Mesothelial cell of epicardium (in vitro differentiated cells): Measurements from ENCODE around the gene CBR4. TPM values are rescaled to one million over a fixed set of nuclear protein-coding genes. Genes with fewer than 3 reads are reported as not detected.
A peak's percentile ranks its signal among the peaks of the same experiment; 100 is the strongest.
"Not testable (repeated sequence)": the region's sequence is repeated elsewhere in the genome, so short reads cannot be mapped to it uniquely, and the experiment has no call there.

Source experiments
- DNase-seq, 2 experiments: peaks; one replicate each; pipeline ENCODE4 v3.0.0; 2021; ENCODE audit warnings: low spot score in 2 of 2; ENCODE audit not compliant: unreplicated experiment in 2 of 2
- H3K27ac Mint-ChIP-seq: 2 replicates; pipeline ENCODE4 v1.8.0; 2021; ENCODE audit warnings: mixed read lengths
- H3K27me3 Mint-ChIP-seq: 2 replicates; pipeline ENCODE4 v1.8.0; 2021; ENCODE audit warnings: low read depth, mixed read lengths
- H3K36me3 Mint-ChIP-seq: 2 replicates; pipeline ENCODE4 v1.8.0; 2021; ENCODE audit warnings: mixed read lengths
- H3K4me1 Mint-ChIP-seq: 2 replicates; pipeline ENCODE4 v1.8.0; 2021; ENCODE audit warnings: mixed read lengths
- H3K4me3 Mint-ChIP-seq: 2 replicates; pipeline ENCODE4 v1.8.0; 2021; ENCODE audit warnings: mild to moderate bottlenecking, moderate library complexity, mixed read lengths
- H3K9me3 Mint-ChIP-seq: 2 replicates; pipeline ENCODE4 v1.8.0; 2021; ENCODE audit warnings: mixed read lengths
- CTCF ChIP-seq: fragments of 200-600 bp; sonication (generic); IDR thresholded peaks from one replicate; pipeline ENCODE4 v1.5.0; 2021; ENCODE audit warnings: antibody characterized with exemption; ENCODE audit not compliant: unreplicated experiment
- total RNA-seq: library from RNA; stranded (reverse); gene quantifications from 3 replicates; pipeline ENCODE4 v1.2.1, GENCODE V29; 2021

Gene CBR4
- total RNA-seq, 1 donor from 2014 or later, result 44.9 TPM

DNA sequence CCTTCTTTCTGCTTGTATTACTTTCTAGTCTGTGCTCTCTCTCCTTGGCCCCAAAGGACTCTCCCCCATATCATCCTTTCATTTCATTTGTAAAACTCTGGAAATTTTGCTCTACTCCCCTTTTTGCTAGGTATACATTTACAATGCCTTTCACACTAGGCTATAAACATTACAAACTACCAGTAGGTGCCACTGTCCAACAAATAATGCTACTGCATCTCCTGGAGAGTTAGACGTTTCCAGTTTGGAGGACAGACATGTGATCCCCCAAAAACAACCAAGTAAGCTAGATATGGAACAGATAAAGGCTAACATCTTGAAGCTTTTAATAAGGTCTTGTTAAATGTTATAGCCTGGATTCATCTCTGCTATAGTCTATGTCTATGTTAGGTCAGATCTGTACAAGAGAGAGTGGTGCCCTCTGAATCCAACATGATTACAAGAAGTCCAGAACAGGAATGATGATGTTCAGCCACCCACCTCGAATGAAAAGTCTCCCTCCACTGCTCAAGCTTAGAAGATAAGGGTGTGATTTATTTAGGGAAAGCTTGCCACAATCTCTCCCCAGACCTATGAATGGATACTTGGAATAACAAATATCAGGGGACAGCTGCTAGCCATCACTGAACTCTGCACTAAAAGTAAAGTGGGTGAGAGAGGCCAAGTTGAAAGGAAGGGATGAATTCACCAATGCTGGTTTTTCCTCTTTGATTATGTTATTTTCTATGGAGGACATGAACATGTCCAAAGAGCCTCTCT is 14.3 kb downstream of the CBR4 start:
- peaks cover 22% of the 10 kb centered on the region for H3K36me3 Mint-ChIP-seq
- peaks cover 38% of the 10 kb centered on the region for H3K4me1 Mint-ChIP-seq
- H3K27ac Mint-ChIP-seq, result no peak overlapping the region

GRCh38 chr4:168994958-168995357 is 15.1 kb downstream of the CBR4 start:
- Mint-ChIP-seq H3K4me3 (no peak overlapping the region), H3K27ac (no peak overlapping the region), H3K9me3 (no peaks in the 10 kb centered on the region), H3K4me1 (peaks cover 31% of the 10 kb centered on the region), H3K36me3 (peaks cover 21% of the 10 kb centered on the region), H3K27me3 (no peaks in the 10 kb centered on the region)
- no peak for DNase-seq
- no peak for TF ChIP-seq CTCF

More for the DNA sequence above, 14.3 kb downstream of the CBR4 start:
- TF ChIP-seq CTCF, result no peak
- DNase-seq, result no peak
- Mint-ChIP-seq H3K27me3 (no peaks in the 10 kb centered on the region), H3K4me3 (no peak overlapping the region), H3K9me3 (no peaks in the 10 kb centered on the region)

DNA sequence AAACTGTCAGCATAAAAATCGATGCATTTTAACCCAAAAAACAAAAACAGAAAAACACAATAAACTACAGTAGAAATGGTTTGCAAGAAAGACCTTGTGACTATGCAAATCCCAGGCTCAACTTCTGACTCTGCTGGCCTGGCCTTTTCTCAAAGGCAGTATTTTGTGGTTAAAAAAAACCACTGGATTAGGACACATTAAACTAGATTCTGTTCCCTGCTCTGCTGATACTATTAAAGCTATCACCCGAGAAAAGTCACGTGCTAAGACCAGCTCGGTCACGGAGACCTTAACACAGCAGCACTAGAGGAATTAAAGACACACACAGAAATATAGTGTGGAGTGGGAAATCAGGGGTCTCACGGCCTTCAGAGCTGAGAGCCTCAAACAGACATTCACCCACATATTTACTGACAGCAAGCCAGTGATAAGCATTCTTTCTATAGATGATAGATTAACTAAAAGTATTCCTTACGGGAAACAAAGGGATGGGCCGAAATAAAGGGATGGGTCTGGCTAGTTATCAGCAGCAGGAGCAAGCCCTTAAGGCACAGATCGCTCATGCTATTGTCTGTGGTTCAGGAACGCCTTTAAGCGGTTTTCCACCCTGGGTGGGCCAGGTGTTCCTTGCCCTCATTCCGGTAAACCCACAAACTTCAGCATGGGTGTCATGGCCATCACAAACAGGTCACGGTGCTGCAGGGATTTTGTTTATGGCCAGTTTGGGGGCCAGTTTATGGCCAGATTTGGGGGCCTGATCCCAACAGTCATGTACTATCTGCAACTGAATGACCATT is 16.1 kb downstream of the CBR4 start:
- Mint-ChIP-seq H3K27me3 (no peaks in the 10 kb centered on the region), H3K9me3 (no peaks in the 10 kb centered on the region), H3K4me1 (peaks cover 27% of the 10 kb centered on the region), H3K4me3 (no peak overlapping the region), H3K27ac (peak overlapping the region; percentile 75), H3K36me3 (peaks cover 22% of the 10 kb centered on the region)
- no peak for DNase-seq
- TF ChIP-seq CTCF, result no peak

- not testable (repeated sequence) for H3K4me3 Mint-ChIP-seq, H3K27me3 Mint-ChIP-seq, H3K9me3 Mint-ChIP-seq, DNase-seq
- peak overlapping the region; percentile 75 for H3K27ac Mint-ChIP-seq
- H3K36me3 Mint-ChIP-seq, result peaks cover 19% of the 10 kb centered on the region
- peaks cover 27% of the 10 kb centered on the region for H3K4me1 Mint-ChIP-seq
These were observed 17.0 kb downstream of the CBR4 start for GRCh38 chr4:168992952-168993482.

- no peak for TF ChIP-seq CTCF
- H3K4me3 Mint-ChIP-seq, result no peak overlapping the region
- H3K9me3 Mint-ChIP-seq, result peaks cover 45% of the 10 kb centered on the region
- no peak for DNase-seq
- peaks cover 66% of the 10 kb centered on the region for H3K36me3 Mint-ChIP-seq
- no peak overlapping the region for H3K27ac Mint-ChIP-seq
- no peaks in the 10 kb centered on the region for H3K4me1 Mint-ChIP-seq
- no peaks in the 10 kb centered on the region for H3K27me3 Mint-ChIP-seq
These were observed 28.1 kb downstream of the CBR4 start for GRCh38 chr4:168981942-168982341.

- DNase-seq, result no peak
- Mint-ChIP-seq H3K27ac (no peak overlapping the region), H3K4me1 (no peaks in the 10 kb centered on the region), H3K36me3 (peaks cover 64% of the 10 kb centered on the region), H3K9me3 (peaks cover 45% of the 10 kb centered on the region), H3K27me3 (no peaks in the 10 kb centered on the region), H3K4me3 (no peak overlapping the region)
- no peak for TF ChIP-seq CTCF
These were observed 28.6 kb downstream of the CBR4 start for GRCh38 chr4:168981460-168981859.
